Upper lobe of left lung (tissue), 4 donors: ENCODE measurements around the gene COL8A2.

Experiments used
- CTCF ChIP-seq, 6 experiments: fragments of 450-650 bp in 4 of 6; fragments of 200-600 bp in 2 of 6; sonication (generic) in 2 of 6; IDR thresholded peaks; one replicate each; pipeline ENCODE4 v1.5.1; 2016 to 2019; ENCODE audit warnings: antibody characterized with exemption in 6 of 6
- POLR2A ChIP-seq, 4 donors: fragments of 450-650 bp; IDR thresholded peaks; one replicate each; pipeline ENCODE4 v1.5.1; 2016 to 2017; ENCODE audit warnings: antibody characterized with exemption in 4 of 4, mild to moderate bottlenecking in 2 of 4
- POLR2AphosphoS5 ChIP-seq, 2 donors: sonication (generic); formaldehyde crosslinking; IDR thresholded peaks; one replicate each; pipeline ENCODE4 v1.5.1; 2017; ENCODE audit warnings: antibody characterized with exemption in 2 of 2

- TF ChIP-seq POLR2A (IDR thresholded peaks at IDR 0.05): no peak
- TF ChIP-seq CTCF (IDR thresholded peaks at IDR 0.05): peak in 1 of 6 experiments; percentile 5
- no peak for TF ChIP-seq POLR2AphosphoS5 (IDR thresholded peaks at IDR 0.05)
These were observed 40.4 kb downstream of the COL8A2 start for GRCh38 chr1:36084497-36085115.
